IPS-15b (cell line): ENCODE results near the gene OBI1.

Experiments
- H3K27me3 ChIP-seq: one replicate; pipeline ENCODE4 v1.6.1; 2013; ENCODE audit warnings: low read length; ENCODE audit not compliant: control insufficient read depth, insufficient read depth
- H3K36me3 ChIP-seq: one replicate; pipeline ENCODE4 v1.6.1; 2013; ENCODE audit warnings: low read length; ENCODE audit not compliant: control insufficient read depth, insufficient read depth
- H3K4me1 ChIP-seq: one replicate; pipeline ENCODE4 v1.6.1; 2013; ENCODE audit warnings: mild to moderate bottlenecking, low read length; ENCODE audit not compliant: control insufficient read depth, insufficient read depth
- H3K4me3 ChIP-seq: one replicate; pipeline ENCODE4 v1.5.1; 2013; ENCODE audit warnings: low read depth, low read length
- H3K9ac ChIP-seq: one replicate; pipeline ENCODE4 v1.6.1; 2013; ENCODE audit warnings: low read depth, mild to moderate bottlenecking, low read length
- H3K9me3 ChIP-seq: one replicate; pipeline ENCODE4 v1.6.1; 2013; ENCODE audit warnings: mild to moderate bottlenecking, low read length; ENCODE audit not compliant: control insufficient read depth, insufficient read depth

OBI1 gene

DNA sequence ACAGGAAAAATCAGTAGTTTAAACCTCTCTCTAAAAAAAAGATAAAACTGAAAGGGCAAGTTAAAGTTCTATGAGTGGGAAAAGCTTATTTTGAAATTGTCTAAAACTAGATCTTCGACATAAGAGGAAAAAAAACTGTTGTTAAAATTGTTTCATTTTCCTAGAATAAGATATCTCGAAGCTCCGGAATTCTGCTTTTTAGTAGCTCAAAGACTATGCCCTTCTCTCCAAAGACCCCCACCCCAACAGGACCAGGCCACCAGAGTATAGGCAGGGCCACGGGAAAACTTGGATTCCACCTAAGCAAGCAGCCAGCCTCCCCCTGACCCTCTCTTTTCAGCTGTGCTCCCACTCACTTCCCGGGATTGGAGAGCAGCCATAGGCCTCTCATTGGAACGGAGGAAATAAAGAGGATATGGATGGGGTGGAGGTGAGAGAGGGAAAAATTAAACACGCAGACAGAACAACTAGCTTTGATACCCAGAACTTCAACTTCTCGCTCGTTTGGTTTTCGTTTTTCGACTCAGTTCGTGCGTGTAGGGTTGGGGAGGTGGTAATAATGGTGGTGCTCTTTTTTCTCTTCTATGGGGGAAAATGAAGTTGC lies 58.6 kb downstream of the OBI1 start:
- Histone ChIP-seq H3K27me3 (peaks cover 95% of the 10 kb centered on the region), H3K4me1 (peaks cover 6% of the 10 kb centered on the region), H3K9ac (no peak overlapping the region), H3K36me3 (no peaks in the 10 kb centered on the region), H3K9me3 (no peaks in the 10 kb centered on the region), H3K4me3 (no peak overlapping the region)

DNA sequence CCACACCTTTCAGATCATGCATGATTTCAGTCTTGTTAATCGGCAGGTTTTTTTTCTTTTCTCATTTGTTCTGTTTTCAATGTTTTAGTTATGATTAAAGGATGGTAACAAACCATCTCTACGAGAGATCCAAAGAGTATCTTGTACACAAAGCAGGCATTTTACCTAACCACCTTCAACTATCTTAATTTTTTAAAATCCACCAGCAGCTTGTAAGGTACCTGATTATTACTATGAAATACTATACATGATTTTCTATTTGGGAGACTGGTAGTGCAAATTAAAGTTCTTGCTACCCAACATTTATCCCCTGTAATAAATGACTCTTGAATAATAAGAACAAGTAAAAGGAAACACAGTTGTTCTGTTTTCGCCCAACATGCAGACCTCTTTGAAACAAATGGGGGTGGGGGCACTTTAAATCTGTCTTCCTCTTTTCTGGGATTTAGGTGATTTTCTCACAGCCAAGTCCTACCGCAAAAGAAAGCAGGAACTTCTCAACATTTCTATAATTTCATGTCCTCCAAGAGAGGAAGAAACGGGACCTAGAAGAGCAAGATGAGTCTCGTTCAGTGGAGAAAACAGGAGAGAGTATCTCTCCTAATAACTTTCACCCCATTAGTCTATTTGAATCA lies 59.2 kb downstream of the OBI1 start:
- H3K9me3 ChIP-seq = no peaks in the 10 kb centered on the region
- peaks cover 8% of the 10 kb centered on the region for H3K4me1 ChIP-seq
- peaks cover 95% of the 10 kb centered on the region for H3K27me3 ChIP-seq
- no peak overlapping the region for H3K4me3 ChIP-seq
- H3K36me3 ChIP-seq = no peaks in the 10 kb centered on the region
- H3K9ac ChIP-seq = no peak overlapping the region

GRCh38 chr13:78598966-78599644 lies 59.9 kb downstream of the OBI1 start:
- H3K36me3 ChIP-seq = no peaks in the 10 kb centered on the region
- peaks cover 10% of the 10 kb centered on the region for H3K4me1 ChIP-seq
- no peak overlapping the region for H3K4me3 ChIP-seq
- H3K27me3 ChIP-seq = peaks cover 95% of the 10 kb centered on the region
- H3K9me3 ChIP-seq = no peaks in the 10 kb centered on the region
- no peak overlapping the region for H3K9ac ChIP-seq

DNA sequence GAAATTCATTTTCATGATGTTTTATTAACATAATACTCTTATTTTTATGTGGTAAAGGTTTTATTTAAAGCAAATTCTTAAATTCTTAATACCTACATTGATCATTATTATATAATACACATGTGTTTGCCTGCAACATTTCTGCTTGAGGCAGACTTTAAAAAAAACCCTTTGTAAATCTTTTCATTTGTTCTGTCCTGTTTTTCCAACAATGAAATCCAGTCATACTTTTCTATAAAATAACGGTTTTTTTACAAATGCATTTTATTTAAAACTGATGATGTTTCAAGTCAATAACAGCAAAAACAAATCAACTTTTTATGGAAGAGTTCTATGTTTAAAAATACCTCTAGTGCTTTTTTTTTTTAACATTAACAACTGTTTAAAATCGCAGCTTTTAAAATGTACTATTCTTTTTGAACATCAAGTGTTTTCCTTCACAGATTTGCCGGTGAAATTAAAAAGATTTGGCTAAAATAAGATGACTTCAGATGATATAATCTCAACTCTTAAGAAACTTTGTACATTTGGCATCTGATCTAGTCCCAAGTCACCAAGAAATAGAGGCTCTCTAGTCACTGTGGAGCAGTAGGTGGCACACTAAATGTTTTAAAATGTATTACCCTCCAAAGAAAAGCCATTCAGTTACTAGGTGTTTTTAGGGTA lies 60.7 kb downstream of the OBI1 start:
- Histone ChIP-seq H3K9me3 (no peaks in the 10 kb centered on the region), H3K4me1 (peaks cover 13% of the 10 kb centered on the region), H3K27me3 (peaks cover 95% of the 10 kb centered on the region), H3K36me3 (no peaks in the 10 kb centered on the region), H3K9ac (no peak overlapping the region), H3K4me3 (no peak overlapping the region)

GRCh38 chr13:78597602-78597932 lies 61.4 kb downstream of the OBI1 start:
- Histone ChIP-seq H3K4me1 (peaks cover 13% of the 10 kb centered on the region), H3K4me3 (no peak overlapping the region), H3K27me3 (peaks cover 95% of the 10 kb centered on the region), H3K36me3 (no peaks in the 10 kb centered on the region), H3K9me3 (no peaks in the 10 kb centered on the region), H3K9ac (no peak overlapping the region)

- Histone ChIP-seq H3K27me3 (peaks cover 97% of the 10 kb centered on the region), H3K4me3 (peak overlapping the region; percentile 58)
Measured at GRCh38 chr13:78596736-78597601, 62.0 kb downstream of the OBI1 start.

GRCh38 chr13:78596399-78596735 lies 62.6 kb downstream of the OBI1 start:
- Histone ChIP-seq H3K36me3 (no peaks in the 10 kb centered on the region), H3K4me3 (peak overlapping the region; percentile 58), H3K27me3 (peaks cover 99% of the 10 kb centered on the region), H3K9ac (no peak overlapping the region), H3K9me3 (no peaks in the 10 kb centered on the region), H3K4me1 (peaks cover 10% of the 10 kb centered on the region)

More at GRCh38 chr13:78596736-78597601, 62.0 kb downstream of the OBI1 start:
- H3K36me3 ChIP-seq = no peaks in the 10 kb centered on the region
- H3K9me3 ChIP-seq = no peaks in the 10 kb centered on the region
- peaks cover 10% of the 10 kb centered on the region for H3K4me1 ChIP-seq
- no peak overlapping the region for H3K9ac ChIP-seq

- H3K27me3 ChIP-seq = peaks cover 99% of the 10 kb centered on the region
- H3K36me3 ChIP-seq = no peaks in the 10 kb centered on the region
- peaks cover 10% of the 10 kb centered on the region for H3K4me1 ChIP-seq
- no peaks in the 10 kb centered on the region for H3K9me3 ChIP-seq
- no peak overlapping the region for H3K9ac ChIP-seq
- peak overlapping the region; percentile 58 for H3K4me3 ChIP-seq
Measured at GRCh38 chr13:78595495-78596398, 63.2 kb downstream of the OBI1 start.

- no peaks in the 10 kb centered on the region for H3K36me3 ChIP-seq
- H3K4me3 ChIP-seq = peak overlapping the region; percentile 45
- H3K27me3 ChIP-seq = peaks cover 99% of the 10 kb centered on the region
- no peak overlapping the region for H3K9ac ChIP-seq
- H3K4me1 ChIP-seq = peaks cover 10% of the 10 kb centered on the region
- H3K9me3 ChIP-seq = no peaks in the 10 kb centered on the region
Measured at GRCh38 chr13:78594456-78594975, 64.4 kb downstream of the OBI1 start.

DNA sequence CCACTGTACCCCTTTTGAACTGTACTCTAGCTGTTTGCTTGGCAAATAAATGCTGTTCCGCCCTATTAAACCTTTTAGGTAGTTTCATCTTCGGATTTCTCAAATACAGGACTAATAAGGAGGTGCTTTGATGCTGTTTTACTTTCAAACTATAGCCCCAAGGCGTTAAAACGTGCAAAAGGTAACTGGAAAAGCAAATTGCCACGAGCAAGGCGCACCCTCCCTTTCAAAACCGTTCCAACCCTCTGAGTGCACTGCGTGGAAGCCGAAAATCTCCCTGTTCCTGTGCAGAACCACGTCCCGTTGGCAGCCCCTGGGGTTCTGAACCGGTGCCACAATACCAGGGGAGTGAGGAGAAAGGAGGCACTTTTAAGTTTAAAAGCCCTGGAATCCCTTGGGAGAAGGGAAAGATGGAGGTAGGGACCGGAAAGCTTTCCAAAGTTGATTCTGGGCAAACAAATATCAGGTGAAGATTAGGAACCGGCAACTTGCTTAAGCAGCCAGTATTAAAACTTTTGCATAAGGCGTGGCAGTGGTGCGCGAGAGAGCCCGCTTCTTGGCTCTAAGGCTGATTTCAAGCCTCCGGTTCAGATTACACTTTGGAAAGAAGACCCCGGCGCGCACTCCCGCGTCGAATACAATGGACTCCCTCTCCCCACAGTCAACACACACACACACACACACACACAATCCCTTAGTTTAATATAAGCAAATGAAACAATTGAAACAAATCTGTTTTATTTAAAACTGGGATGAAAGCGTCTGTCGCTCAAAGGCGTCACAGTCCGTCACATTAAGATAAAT lies 65.1 kb downstream of the OBI1 start:
- Histone ChIP-seq H3K27me3 (peaks cover 99% of the 10 kb centered on the region), H3K4me3 (peak overlapping the region; percentile 45), H3K4me1 (peaks cover 10% of the 10 kb centered on the region), H3K9me3 (no peaks in the 10 kb centered on the region), H3K9ac (no peak overlapping the region), H3K36me3 (no peaks in the 10 kb centered on the region)
